Measurements from ENCODE around the gene NRXN3. TPM values are rescaled to one million over a fixed set of nuclear protein-coding genes. Genes with fewer than 3 reads are reported as not detected.

The NRXN3 gene
- total and polyA plus RNA-seq, 7 donors, result 0.06 to 0.74 (median 0.15) TPM

- no peaks in the 10 kb centered on the region for H3K9me3 ChIP-seq
- no peaks in the 10 kb centered on the region for H3K4me1 ChIP-seq
- ATAC-seq (no peak), DNase-seq (no peak)
- no peak overlapping the region for H3K4me3 ChIP-seq
- no peak overlapping the region for H3K27ac ChIP-seq
- TF ChIP-seq, protein P1, sequence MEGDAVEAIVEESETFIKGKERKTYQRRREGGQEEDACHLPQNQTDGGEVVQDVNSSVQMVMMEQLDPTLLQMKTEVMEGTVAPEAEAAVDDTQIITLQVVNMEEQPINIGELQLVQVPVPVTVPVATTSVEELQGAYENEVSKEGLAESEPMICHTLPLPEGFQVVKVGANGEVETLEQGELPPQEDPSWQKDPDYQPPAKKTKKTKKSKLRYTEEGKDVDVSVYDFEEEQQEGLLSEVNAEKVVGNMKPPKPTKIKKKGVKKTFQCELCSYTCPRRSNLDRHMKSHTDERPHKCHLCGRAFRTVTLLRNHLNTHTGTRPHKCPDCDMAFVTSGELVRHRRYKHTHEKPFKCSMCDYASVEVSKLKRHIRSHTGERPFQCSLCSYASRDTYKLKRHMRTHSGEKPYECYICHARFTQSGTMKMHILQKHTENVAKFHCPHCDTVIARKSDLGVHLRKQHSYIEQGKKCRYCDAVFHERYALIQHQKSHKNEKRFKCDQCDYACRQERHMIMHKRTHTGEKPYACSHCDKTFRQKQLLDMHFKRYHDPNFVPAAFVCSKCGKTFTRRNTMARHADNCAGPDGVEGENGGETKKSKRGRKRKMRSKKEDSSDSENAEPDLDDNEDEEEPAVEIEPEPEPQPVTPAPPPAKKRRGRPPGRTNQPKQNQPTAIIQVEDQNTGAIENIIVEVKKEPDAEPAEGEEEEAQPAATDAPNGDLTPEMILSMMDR (IDR thresholded peaks at IDR 0.05), result no peak
- 95 to 99% (median 96%) methylated on average over 3 of the region's 3 CpGs for WGBS, 3 donors
- intact Hi-C loops (cut with DNase I), result no loop called here
- H3K27me3 ChIP-seq (ENCODE audit: insufficient read depth in 3 of 3, low read length in 2 of 3), result no peaks in the 10 kb centered on the region
- no peaks in the 10 kb centered on the region for H3K36me3 ChIP-seq (ENCODE audit: insufficient read depth in 1 of 2, low read depth in 1 of 2)
Measured at GRCh38 chr14:79665556-79665955, 1495.4 kb downstream of the NRXN3 start.

DNA sequence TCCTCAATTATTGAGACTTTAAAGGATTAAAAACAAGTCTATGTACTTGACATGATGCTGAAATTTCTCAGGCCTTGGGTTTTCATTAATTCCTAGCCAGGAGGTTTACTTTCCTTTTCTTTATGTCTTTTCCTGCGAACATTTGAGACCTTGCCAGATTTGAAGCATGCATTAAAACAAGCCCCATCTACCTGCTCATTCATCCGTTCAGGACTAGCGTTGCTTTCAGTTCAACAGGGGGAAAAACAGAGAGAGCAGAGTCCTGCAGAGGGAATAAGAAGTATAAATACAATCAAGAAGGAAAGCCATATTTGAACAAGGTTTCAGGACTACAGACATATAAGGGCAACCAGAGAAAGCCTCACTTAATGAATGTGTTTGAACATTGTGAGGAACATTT lies 1498.8 kb downstream of the NRXN3 start:
- DNase-seq, result no peak
- WGBS, 3 donors, result 66 to 77% (median 72%) methylated on average over 3 of the region's 3 CpGs
- H3K4me1 ChIP-seq, result no peaks in the 10 kb centered on the region
- no peak overlapping the region for H3K27ac ChIP-seq
- no peaks in the 10 kb centered on the region for H3K36me3 ChIP-seq (ENCODE audit: insufficient read depth in 1 of 2, low read depth in 1 of 2)
- no peak for ATAC-seq
- TF ChIP-seq, protein P1 (IDR thresholded peaks at IDR 0.05), result no peak
- H3K27me3 ChIP-seq (ENCODE audit: insufficient read depth in 3 of 3, low read length in 2 of 3), result no peaks in the 10 kb centered on the region
- intact Hi-C loops (cut with DNase I), result no loop called here
- H3K9me3 ChIP-seq, result no peaks in the 10 kb centered on the region
- no peak overlapping the region for H3K4me3 ChIP-seq

DNA sequence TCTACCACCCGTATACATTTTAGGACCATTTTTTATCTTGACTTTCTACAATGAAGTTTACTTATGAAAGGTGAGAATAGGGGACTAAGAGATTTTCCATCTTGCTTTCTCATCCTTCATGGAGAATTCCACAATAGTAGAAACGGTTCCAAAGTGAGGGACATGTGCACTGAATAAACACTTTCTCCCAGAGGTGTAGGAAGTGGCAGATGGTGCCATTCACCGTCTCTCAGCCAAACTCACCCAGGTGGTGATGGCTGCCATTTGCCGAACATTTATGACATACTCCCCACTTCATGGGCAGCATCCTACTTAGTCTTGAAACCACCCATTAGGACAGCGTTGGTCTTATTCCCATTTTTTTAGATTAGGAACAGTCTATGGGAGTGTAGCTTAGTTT lies 1500.6 kb downstream of the NRXN3 start:
- TF ChIP-seq, protein P1 (IDR thresholded peaks at IDR 0.05), result no peak
- ATAC-seq (no peak), DNase-seq (no peak)
- Histone ChIP-seq H3K27ac (no peak overlapping the region), H3K4me1 (no peaks in the 10 kb centered on the region), H3K4me3 (no peak overlapping the region), H3K36me3 (ENCODE audit: insufficient read depth in 1 of 2, low read depth in 1 of 2) (no peaks in the 10 kb centered on the region), H3K27me3 (ENCODE audit: insufficient read depth in 3 of 3, low read length in 2 of 3) (no peaks in the 10 kb centered on the region), H3K9me3 (no peaks in the 10 kb centered on the region)
- intact Hi-C loops (cut with DNase I), result no loop called here
- 81 to 87% (median 83%) methylated on average over 5 of the region's 5 CpGs for WGBS, 3 donors

DNA sequence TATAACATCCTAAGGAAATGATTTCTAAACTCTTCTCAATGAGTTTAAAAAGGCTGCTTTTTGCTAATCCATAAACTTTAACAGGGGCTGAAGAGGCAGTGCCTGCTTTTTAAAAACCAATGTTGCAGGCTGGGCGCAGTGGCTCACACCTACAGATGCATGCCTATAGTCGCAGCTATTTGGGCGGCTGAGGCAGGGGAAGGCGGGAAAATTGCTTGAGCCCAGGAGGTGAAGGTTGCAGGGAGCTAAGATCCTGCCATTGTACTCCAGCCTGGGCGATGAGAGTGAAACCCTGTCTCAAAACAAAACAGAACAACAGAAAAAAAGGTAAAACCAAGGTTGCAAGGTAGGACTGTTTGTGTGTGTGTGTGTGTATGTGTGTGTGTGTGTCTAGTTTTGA lies 1509.9 kb downstream of the NRXN3 start:
- H3K27ac ChIP-seq, result no peak overlapping the region
- ATAC-seq (no peak), DNase-seq (no peak)
- no peaks in the 10 kb centered on the region for H3K36me3 ChIP-seq (ENCODE audit: insufficient read depth in 1 of 2, low read depth in 1 of 2)
- H3K9me3 ChIP-seq, result no peaks in the 10 kb centered on the region
- no peaks in the 10 kb centered on the region for H3K27me3 ChIP-seq (ENCODE audit: insufficient read depth in 3 of 3, low read length in 2 of 3)
- WGBS, 3 donors, result 88 to 89% (median 88%) methylated on average over 5 of the region's 5 CpGs
- TF ChIP-seq, protein P1 (IDR thresholded peaks at IDR 0.05), result no peak
- intact Hi-C loops (cut with DNase I), result no loop called here
- H3K4me3 ChIP-seq, result no peak overlapping the region
- H3K4me1 ChIP-seq, result no peaks in the 10 kb centered on the region

GRCh38 chr14:79686196-79686595 lies 1516.0 kb downstream of the NRXN3 start:
- TF ChIP-seq, protein P1 (IDR thresholded peaks at IDR 0.05), result no peak
- Histone ChIP-seq H3K4me1 (no peaks in the 10 kb centered on the region), H3K36me3 (ENCODE audit: insufficient read depth in 1 of 2, low read depth in 1 of 2) (no peaks in the 10 kb centered on the region), H3K4me3 (no peak overlapping the region), H3K27me3 (ENCODE audit: insufficient read depth in 3 of 3, low read length in 2 of 3) (no peaks in the 10 kb centered on the region), H3K27ac (no peak overlapping the region), H3K9me3 (no peaks in the 10 kb centered on the region)
- WGBS, 3 donors, result 45 to 82% (median 62%) methylated on average over 1 of the region's 1 CpG
- DNase-seq (no peak), ATAC-seq (no peak)
- intact Hi-C loops (cut with DNase I), result no loop called here

Data from psoas muscle (tissue), 8 donors.